AG04449 (cell line): ENCODE data around the gene C22orf39.

Source experiments
- CTCF ChIA-PET: fragments of 350-600 bp; formaldehyde crosslinking; extraction: SDS; loops from one replicate; lab custom pipeline; 2021; ENCODE audit warnings: antibody characterized with exemption; lab: Yijun Ruan, JAX
- POLR2A ChIA-PET: fragments of 400-600, 350-600 bp; formaldehyde crosslinking; extraction: SDS; loops from one replicate; lab custom pipeline; 2020; ENCODE audit warnings: antibody characterized with exemption, inconsistent platforms; lab: Yijun Ruan, JAX
- DNase-seq: peaks from one replicate; pipeline ENCODE4 v3.0.0-alpha.2; 2010; ENCODE audit warnings: low read depth, low spot score
- H3K4me3 ChIP-seq: 2 replicates; pipeline ENCODE4 v1.5.1; 2011; ENCODE audit warnings: low read depth, mild to moderate bottlenecking, control low read depth, low read length
- TF ChIP-seq, protein P1 (sequence below): IDR thresholded peaks from one replicate; pipeline ENCODE4 v1.5.1; 2011; ENCODE audit warnings: mild to moderate bottlenecking, moderate library complexity, low read length, control low read depth, inconsistent platforms; ENCODE audit not compliant: insufficient read depth; ENCODE audit errors: missing control alignments

C22orf39 gene

DNA sequence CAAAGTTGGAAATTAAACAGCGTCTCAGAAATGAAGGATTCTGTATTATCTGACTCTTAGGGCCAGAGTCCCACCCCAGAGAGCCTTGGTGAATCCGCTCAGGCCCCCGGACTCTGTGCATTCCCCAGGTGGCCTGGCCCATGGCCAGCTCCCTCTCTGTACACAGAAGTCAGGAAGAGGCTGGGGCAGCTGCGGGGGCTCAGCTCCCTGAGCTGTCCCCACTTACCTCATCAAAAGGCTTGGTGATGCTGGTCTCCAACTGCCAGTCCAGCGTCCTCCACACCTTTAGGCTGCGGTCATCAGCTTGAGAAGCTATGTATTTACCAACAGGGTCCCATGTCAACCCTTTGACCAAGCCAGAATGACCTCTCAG is 51.0 kb downstream of the C22orf39 start:
- TF ChIP-seq, protein P1, sequence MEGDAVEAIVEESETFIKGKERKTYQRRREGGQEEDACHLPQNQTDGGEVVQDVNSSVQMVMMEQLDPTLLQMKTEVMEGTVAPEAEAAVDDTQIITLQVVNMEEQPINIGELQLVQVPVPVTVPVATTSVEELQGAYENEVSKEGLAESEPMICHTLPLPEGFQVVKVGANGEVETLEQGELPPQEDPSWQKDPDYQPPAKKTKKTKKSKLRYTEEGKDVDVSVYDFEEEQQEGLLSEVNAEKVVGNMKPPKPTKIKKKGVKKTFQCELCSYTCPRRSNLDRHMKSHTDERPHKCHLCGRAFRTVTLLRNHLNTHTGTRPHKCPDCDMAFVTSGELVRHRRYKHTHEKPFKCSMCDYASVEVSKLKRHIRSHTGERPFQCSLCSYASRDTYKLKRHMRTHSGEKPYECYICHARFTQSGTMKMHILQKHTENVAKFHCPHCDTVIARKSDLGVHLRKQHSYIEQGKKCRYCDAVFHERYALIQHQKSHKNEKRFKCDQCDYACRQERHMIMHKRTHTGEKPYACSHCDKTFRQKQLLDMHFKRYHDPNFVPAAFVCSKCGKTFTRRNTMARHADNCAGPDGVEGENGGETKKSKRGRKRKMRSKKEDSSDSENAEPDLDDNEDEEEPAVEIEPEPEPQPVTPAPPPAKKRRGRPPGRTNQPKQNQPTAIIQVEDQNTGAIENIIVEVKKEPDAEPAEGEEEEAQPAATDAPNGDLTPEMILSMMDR, result no peak
- ChIA-PET CTCF (interaction anchor here (0.6 to 1.3 kb wide), 2 partner anchors 9 to 233 kb away, joined by 3 read pairs; no protein-coding TSS in a partner anchor), POLR2A (no interaction called here)
- no peak for DNase-seq
- H3K4me3 ChIP-seq, result no peak overlapping the region

DNA sequence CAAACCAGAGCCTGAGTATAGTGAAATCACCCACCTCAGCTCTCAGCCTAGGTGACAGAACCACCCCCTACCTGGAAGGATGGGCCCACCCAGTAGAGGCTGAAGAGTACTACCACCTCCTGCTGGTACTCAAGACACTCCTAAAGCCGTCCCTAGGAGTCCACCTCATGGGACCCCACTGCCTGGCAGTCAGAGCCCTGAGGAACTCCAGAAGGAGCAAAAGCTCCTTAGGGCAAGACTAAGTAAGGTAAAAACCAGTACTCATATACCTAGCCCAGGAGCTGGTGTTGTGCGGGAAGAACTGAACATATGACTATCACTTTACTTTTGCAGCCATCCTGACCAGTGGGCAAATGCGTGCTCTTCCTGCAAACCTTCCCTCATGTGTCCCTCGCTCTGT is 52.2 kb downstream of the C22orf39 start:
- H3K4me3 ChIP-seq, result no peak overlapping the region
- TF ChIP-seq, protein P1, result no peak
- no peak for DNase-seq
- POLR2A ChIA-PET, result no interaction called here
- CTCF ChIA-PET, result interaction anchor here (0.9 kb wide), 1 partner anchor 97 kb away, joined by 3 read pairs; no protein-coding TSS in a partner anchor

DNA sequence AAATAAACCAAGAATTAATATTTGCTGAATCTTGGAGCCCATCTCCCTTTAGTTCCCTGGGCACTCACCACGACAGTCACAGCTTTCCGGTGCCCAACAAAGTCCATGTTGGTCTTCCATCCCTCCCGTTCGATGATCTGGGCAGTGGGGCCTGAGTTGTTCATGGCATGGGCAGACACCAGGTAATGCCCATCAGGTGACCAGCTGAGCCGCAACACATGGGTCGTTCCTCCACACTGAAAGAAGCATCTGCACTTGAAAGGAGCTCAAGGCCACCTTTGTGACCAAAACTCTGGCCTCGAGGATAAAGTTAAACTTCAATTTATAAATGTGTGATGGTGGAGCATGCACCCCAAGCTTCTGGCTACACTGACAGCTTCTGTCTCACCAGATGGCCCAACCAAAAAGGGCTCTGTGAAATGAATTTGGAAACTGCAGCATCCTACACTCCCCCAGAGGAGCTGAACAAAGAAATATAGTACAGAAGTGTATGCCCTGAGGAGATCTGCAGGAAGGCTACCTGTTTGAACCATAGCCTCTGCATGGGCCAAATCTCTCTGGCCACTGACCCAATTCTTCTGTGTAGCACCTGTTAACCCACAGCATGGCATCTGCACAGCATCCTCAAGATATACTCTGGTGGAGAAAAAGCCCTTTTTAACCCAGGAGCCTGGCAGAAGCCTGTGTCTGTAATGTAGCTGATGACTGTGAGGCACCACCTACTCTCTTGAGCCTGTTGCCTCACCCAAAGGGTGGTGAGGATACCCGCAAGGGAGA is 53.0 kb downstream of the C22orf39 start:
- DNase-seq, result no peak
- ChIA-PET POLR2A (no interaction called here), CTCF (interaction anchor here (0.9 kb wide), 1 partner anchor 96 kb away, joined by 3 read pairs; no protein-coding TSS in a partner anchor)
- no peak overlapping the region for H3K4me3 ChIP-seq
- TF ChIP-seq, protein P1, result no peak

DNA sequence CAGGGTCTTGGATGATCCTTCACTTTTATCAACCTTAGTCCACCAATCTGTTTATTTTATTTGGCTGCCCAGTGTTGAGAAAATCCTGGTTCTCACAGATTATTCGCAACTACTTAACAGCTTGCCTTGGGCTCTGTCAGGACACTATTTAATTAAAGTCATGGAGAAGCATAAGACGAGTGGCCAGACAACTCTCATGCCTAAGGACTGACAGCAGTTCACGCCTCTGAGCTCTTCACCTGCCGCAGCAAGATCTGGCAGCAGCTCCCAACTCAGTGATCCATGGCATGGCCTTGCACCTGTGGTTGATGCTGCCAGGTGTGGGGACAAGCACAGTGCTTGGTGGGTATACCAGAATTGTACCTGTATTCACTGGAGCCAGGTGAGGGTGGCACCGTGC is 53.8 kb downstream of the C22orf39 start:
- H3K4me3 ChIP-seq, result no peak overlapping the region
- TF ChIP-seq, protein P1, result no peak
- POLR2A ChIA-PET, result no interaction called here
- DNase-seq, result no peak
- CTCF ChIA-PET, result interaction anchor here (1.8 kb wide), 1 partner anchor 11 kb away, joined by 4 read pairs; no protein-coding TSS in a partner anchor
